ENCODE measurements around the gene CLCN7.

Gene CLCN7

DNA sequence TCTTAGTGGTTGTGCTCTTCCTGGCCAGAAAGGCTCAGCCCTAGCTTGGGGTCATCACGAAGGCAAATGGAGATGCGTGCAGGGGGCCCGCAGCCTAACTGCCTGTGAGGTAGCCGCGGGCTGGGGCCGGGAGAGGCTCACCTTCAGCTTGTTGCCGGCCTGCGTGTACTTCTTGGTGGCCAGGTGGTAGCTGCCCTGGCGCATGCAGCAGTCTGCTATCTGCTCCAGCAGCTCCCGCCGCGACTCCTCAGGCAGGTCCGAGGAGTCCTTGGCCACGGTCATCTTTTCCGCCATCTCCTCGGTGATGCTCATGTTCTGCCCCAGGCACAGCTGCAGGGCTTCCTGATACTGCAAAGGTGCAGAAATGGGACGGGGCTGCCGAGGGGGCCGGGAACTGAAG, 45.6 kb upstream of the CLCN7 start:
- H3K4me2 ChIP-seq (ENCODE audit: insufficient read depth, low read length, poor library complexity, severe bottlenecking): no peak overlapping the region
- H3K9ac ChIP-seq (ENCODE audit: low read depth, low read length, poor library complexity): no peak overlapping the region
- no peak overlapping the region for H2BK120ac ChIP-seq (ENCODE audit: low read depth, low read length)
- H3K27me3 ChIP-seq (ENCODE audit: control insufficient read depth in 3 of 3, insufficient read depth in 3 of 3, low read depth in 1 of 3, low read length in 3 of 3): no peaks in the 10 kb centered on the region
- H4K91ac ChIP-seq (ENCODE audit: low read depth, low read length, poor library complexity): no peak overlapping the region
- H4K8ac ChIP-seq (ENCODE audit: low read depth, low read length): no peak overlapping the region
- no peak overlapping the region for H2BK15ac ChIP-seq (ENCODE audit: low read length)
- H2AK5ac ChIP-seq (ENCODE audit: low read depth, low read length): no peak overlapping the region
- peaks cover 24 to 47% of the 10 kb centered on the region in 2 donors for H3K36me3 ChIP-seq (replicated peaks in 1 of 2; ENCODE audit: control insufficient read depth in 2 of 2, insufficient read depth in 2 of 2, low read length in 2 of 2)
- H2BK5ac ChIP-seq (ENCODE audit: low read length): no peak overlapping the region
- H3K27ac ChIP-seq (replicated peaks; ENCODE audit: low read length): no peak overlapping the region
- H2BK12ac ChIP-seq (ENCODE audit: low read length): no peak overlapping the region
- WGBS, 2 donors (ENCODE audit: extremely low coverage in 2 of 2, insufficient read length in 2 of 2, insufficient replicate concordance in 1 of 2): no CpG with 5 or more reads among the region's 19 CpGs
- no peak overlapping the region for H2AFZ ChIP-seq (ENCODE audit: low read length)
- H3K9me3 ChIP-seq (replicated peaks in 1 of 2; ENCODE audit: control insufficient read depth in 2 of 2, insufficient read depth in 1 of 2, low read depth in 1 of 2, low read length in 2 of 2): peaks cover 0 to 2% of the 10 kb centered on the region in 2 donors
- H3K79me1 ChIP-seq (ENCODE audit: low read depth, low read length): peaks cover 2% of the 10 kb centered on the region
- no peak overlapping the region for H3K23ac ChIP-seq (ENCODE audit: low read depth, low read length, poor library complexity)
- no peaks in the 10 kb centered on the region for H3K4me1 ChIP-seq (ENCODE audit: control insufficient read depth in 2 of 2, insufficient read depth in 1 of 2, low read depth in 1 of 2, low read length in 2 of 2)
- H3K4me3 ChIP-seq (ENCODE audit: low read length in 2 of 2): no peak overlapping the region
- no peak for DNase-seq (ENCODE audit: low spot score)
- H3K18ac ChIP-seq (ENCODE audit: low read length): no peak overlapping the region
- no peak overlapping the region for H3K4ac ChIP-seq (ENCODE audit: low read length)
- H3K14ac ChIP-seq (ENCODE audit: low read length): no peak overlapping the region

- Histone ChIP-seq H4K8ac (ENCODE audit: low read depth, low read length) (no peak overlapping the region), H2BK12ac (ENCODE audit: low read length) (no peak overlapping the region), H3K9ac (ENCODE audit: low read depth, low read length, poor library complexity) (no peak overlapping the region), H3K4me3 (ENCODE audit: low read length in 2 of 2) (no peak overlapping the region), H3K23ac (ENCODE audit: low read depth, low read length, poor library complexity) (no peak overlapping the region), H3K9me3 (replicated peaks in 1 of 2; ENCODE audit: control insufficient read depth in 2 of 2, insufficient read depth in 1 of 2, low read depth in 1 of 2, low read length in 2 of 2) (peaks cover 0 to 2% of the 10 kb centered on the region in 2 donors), H3K4ac (ENCODE audit: low read length) (no peak overlapping the region), H3K27ac (replicated peaks; ENCODE audit: low read length) (no peak overlapping the region), H3K14ac (ENCODE audit: low read length) (no peak overlapping the region), H3K4me1 (ENCODE audit: control insufficient read depth in 2 of 2, insufficient read depth in 1 of 2, low read depth in 1 of 2, low read length in 2 of 2) (no peaks in the 10 kb centered on the region), H3K79me1 (ENCODE audit: low read depth, low read length) (no peaks in the 10 kb centered on the region), H4K91ac (ENCODE audit: low read depth, low read length, poor library complexity) (no peak overlapping the region), H2AFZ (ENCODE audit: low read length) (no peak overlapping the region), H3K27me3 (ENCODE audit: control insufficient read depth in 3 of 3, insufficient read depth in 3 of 3, low read depth in 1 of 3, low read length in 3 of 3) (no peaks in the 10 kb centered on the region), H3K18ac (ENCODE audit: low read length) (no peak overlapping the region), H2AK5ac (ENCODE audit: low read depth, low read length) (no peak overlapping the region), H2BK120ac (ENCODE audit: low read depth, low read length) (no peak overlapping the region), H2BK5ac (ENCODE audit: low read length) (no peak overlapping the region), H3K4me2 (ENCODE audit: insufficient read depth, low read length, poor library complexity, severe bottlenecking) (no peak overlapping the region), H2BK15ac (ENCODE audit: low read length) (no peak overlapping the region), H3K36me3 (replicated peaks in 1 of 2; ENCODE audit: control insufficient read depth in 2 of 2, insufficient read depth in 2 of 2, low read length in 2 of 2) (peaks cover 24 to 50% of the 10 kb centered on the region in 2 donors)
- DNase-seq (ENCODE audit: low spot score): no peak
- no CpG with 5 or more reads among the region's 17 CpGs for WGBS, 2 donors (ENCODE audit: extremely low coverage in 2 of 2, insufficient read length in 2 of 2, insufficient replicate concordance in 1 of 2)
These were observed 45.0 kb upstream of the CLCN7 start for GRCh38 chr16:1519831-1520230.

DNA sequence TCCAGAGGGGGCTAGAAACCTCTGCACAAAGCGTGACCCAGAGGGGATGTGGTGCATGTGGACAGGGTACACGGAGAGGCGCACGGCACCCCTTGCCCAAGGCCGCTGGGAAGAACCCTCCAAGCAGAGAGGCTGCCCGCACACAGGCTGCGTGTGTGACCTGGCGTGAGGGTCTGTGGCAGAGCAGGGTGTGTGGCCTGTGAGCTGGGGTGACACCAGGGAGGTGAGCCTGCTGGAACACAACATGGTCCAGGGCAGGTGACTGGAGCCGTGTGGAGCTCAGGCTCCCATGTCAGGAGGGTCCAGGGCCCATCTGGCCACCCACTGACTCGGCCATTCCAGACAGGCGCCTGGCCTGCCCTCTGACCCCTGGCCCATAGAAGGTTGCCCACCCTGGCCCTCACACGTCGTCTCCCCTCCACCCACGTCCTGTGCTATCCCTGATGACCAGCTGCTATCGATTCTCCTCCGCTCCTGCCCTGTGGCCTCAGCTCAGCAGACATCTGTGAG, 43.9 kb upstream of the CLCN7 start:
- Histone ChIP-seq H3K23ac (ENCODE audit: low read depth, low read length, poor library complexity) (no peak overlapping the region), H2AFZ (ENCODE audit: low read length) (no peak overlapping the region), H3K14ac (ENCODE audit: low read length) (no peak overlapping the region), H2BK12ac (ENCODE audit: low read length) (peak overlapping the region; percentile 41), H3K4me1 (ENCODE audit: control insufficient read depth in 2 of 2, insufficient read depth in 1 of 2, low read depth in 1 of 2, low read length in 2 of 2) (no peaks in the 10 kb centered on the region), H4K8ac (ENCODE audit: low read depth, low read length) (no peak overlapping the region), H3K4me2 (ENCODE audit: insufficient read depth, low read length, poor library complexity, severe bottlenecking) (no peak overlapping the region), H2AK5ac (ENCODE audit: low read depth, low read length) (no peak overlapping the region), H3K79me1 (ENCODE audit: low read depth, low read length) (no peaks in the 10 kb centered on the region), H3K27ac (replicated peaks; ENCODE audit: low read length) (no peak overlapping the region), H3K4me3 (ENCODE audit: low read length in 2 of 2) (peak overlapping the region in 1 of 2 donors; percentile 59), H3K18ac (ENCODE audit: low read length) (peak overlapping the region; percentile 44), H4K91ac (ENCODE audit: low read depth, low read length, poor library complexity) (no peak overlapping the region), H3K4ac (ENCODE audit: low read length) (no peak overlapping the region), H3K9me3 (replicated peaks in 1 of 2; ENCODE audit: control insufficient read depth in 2 of 2, insufficient read depth in 1 of 2, low read depth in 1 of 2, low read length in 2 of 2) (peaks cover 4 to 7% of the 10 kb centered on the region in 2 donors), H3K27me3 (ENCODE audit: control insufficient read depth in 3 of 3, insufficient read depth in 3 of 3, low read depth in 1 of 3, low read length in 3 of 3) (no peaks in the 10 kb centered on the region), H2BK5ac (ENCODE audit: low read length) (no peak overlapping the region), H3K36me3 (replicated peaks in 1 of 2; ENCODE audit: control insufficient read depth in 2 of 2, insufficient read depth in 2 of 2, low read length in 2 of 2) (peaks cover 26 to 54% of the 10 kb centered on the region in 2 donors), H2BK15ac (ENCODE audit: low read length) (no peak overlapping the region), H3K9ac (ENCODE audit: low read depth, low read length, poor library complexity) (peak overlapping the region; percentile 38), H2BK120ac (ENCODE audit: low read depth, low read length) (no peak overlapping the region)
- DNase-seq (ENCODE audit: low spot score): no peak
- WGBS, 2 donors (ENCODE audit: extremely low coverage in 2 of 2, insufficient read length in 2 of 2, insufficient replicate concordance in 1 of 2): no CpG with 5 or more reads among the region's 16 CpGs

- Histone ChIP-seq H3K9me3 (replicated peaks in 1 of 2; ENCODE audit: control insufficient read depth in 2 of 2, insufficient read depth in 1 of 2, low read depth in 1 of 2, low read length in 2 of 2) (peaks cover 6 to 7% of the 10 kb centered on the region in 2 donors), H2BK5ac (ENCODE audit: low read length) (no peak overlapping the region), H3K36me3 (replicated peaks in 1 of 2; ENCODE audit: control insufficient read depth in 2 of 2, insufficient read depth in 2 of 2, low read length in 2 of 2) (peaks cover 23 to 65% of the 10 kb centered on the region in 2 donors), H3K4me2 (ENCODE audit: insufficient read depth, low read length, poor library complexity, severe bottlenecking) (no peak overlapping the region), H2BK15ac (ENCODE audit: low read length) (no peak overlapping the region), H2BK120ac (ENCODE audit: low read depth, low read length) (no peak overlapping the region), H3K14ac (ENCODE audit: low read length) (no peak overlapping the region), H3K18ac (ENCODE audit: low read length) (no peak overlapping the region), H3K23ac (ENCODE audit: low read depth, low read length, poor library complexity) (no peak overlapping the region), H2AFZ (ENCODE audit: low read length) (no peak overlapping the region), H2AK5ac (ENCODE audit: low read depth, low read length) (no peak overlapping the region), H3K9ac (ENCODE audit: low read depth, low read length, poor library complexity) (no peak overlapping the region), H3K79me1 (ENCODE audit: low read depth, low read length) (peaks cover 2% of the 10 kb centered on the region), H4K8ac (ENCODE audit: low read depth, low read length) (no peak overlapping the region), H3K27me3 (ENCODE audit: control insufficient read depth in 3 of 3, insufficient read depth in 3 of 3, low read depth in 1 of 3, low read length in 3 of 3) (no peaks in the 10 kb centered on the region), H3K4ac (ENCODE audit: low read length) (no peak overlapping the region), H3K4me3 (ENCODE audit: low read length in 2 of 2) (no peak overlapping the region), H3K27ac (replicated peaks; ENCODE audit: low read length) (no peak overlapping the region), H3K4me1 (ENCODE audit: control insufficient read depth in 2 of 2, insufficient read depth in 1 of 2, low read depth in 1 of 2, low read length in 2 of 2) (no peaks in the 10 kb centered on the region), H4K91ac (ENCODE audit: low read depth, low read length, poor library complexity) (no peak overlapping the region), H2BK12ac (ENCODE audit: low read length) (no peak overlapping the region)
- WGBS, 2 donors (ENCODE audit: extremely low coverage in 2 of 2, insufficient read length in 2 of 2, insufficient replicate concordance in 1 of 2): no CpG with 5 or more reads among the region's 3 CpGs
- DNase-seq (ENCODE audit: low spot score): no peak
These were observed 39.7 kb upstream of the CLCN7 start for GRCh38 chr16:1514507-1514906.

Data from neuronal stem cell (in vitro differentiated cells).